ENCODE data around the gene KDM2B. TPM values are rescaled to one million over a fixed set of nuclear protein-coding genes. Genes with fewer than 3 reads are reported as not detected.

Gene KDM2B
- total and polyA plus RNA-seq, 2 of the 8 experiments (the other 6 are each of a cell fraction or from before 2014, with no cell fraction given), result 111 to 162 TPM

GRCh38 chr12:121562488-121562887 is 18.3 kb downstream of the KDM2B start:
- Histone ChIP-seq H2BK15ac (ENCODE audit: low read length) (no peak overlapping the region), H3K4me1 (replicated peaks in 1 of 4; ENCODE audit: control insufficient read depth in 3 of 4, insufficient read depth in 4 of 4, low read length in 3 of 4) (peaks cover 0 to 5% (median 2%) of the 10 kb centered on the region in 4 experiments; a peak in 2 of 7 replicates), H3K4me2 (ENCODE audit: insufficient read depth in 1 of 2, low read depth in 2 of 2, low read length in 2 of 2) (no peak overlapping the region), H3K23me2 (ENCODE audit: low read depth, low read length) (no peaks in the 10 kb centered on the region), H3K79me1 (ENCODE audit: low read depth, low read length) (peaks cover 14% of the 10 kb centered on the region), H2BK12ac (ENCODE audit: low read depth, low read length) (no peak overlapping the region), H3K36me3 (ENCODE audit: control insufficient read depth in 2 of 4, insufficient read depth in 4 of 4, low read length in 3 of 4) (peaks cover 2 to 42% (median 7%) of the 10 kb centered on the region in 4 experiments; a peak in 7 of 8 replicates), H3K27ac (ENCODE audit: low read depth, low read length) (no peak overlapping the region), H4K8ac (ENCODE audit: extremely low read depth, insufficient read depth, low read length) (no peak overlapping the region), H3K79me2 (ENCODE audit: control insufficient read depth in 1 of 2, insufficient read depth in 2 of 2, low read length in 2 of 2) (peaks cover 0 to 71% of the 10 kb centered on the region in 2 experiments; a peak in 2 of 4 replicates), H3K56ac (replicated peaks; ENCODE audit: insufficient read length, low read depth, low read length) (no peak overlapping the region), H3K18ac (ENCODE audit: extremely low read depth, low read length) (no peak overlapping the region), H3K27me3 (replicated peaks in 1 of 4; ENCODE audit: control insufficient read depth in 3 of 4, extremely low read depth in 1 of 4, insufficient read depth in 3 of 4, low read length in 3 of 4) (no peaks in the 10 kb centered on the region), H2BK20ac (ENCODE audit: low read length) (no peak overlapping the region), H3K14ac (ENCODE audit: insufficient read length) (no peak overlapping the region), H2BK5ac (ENCODE audit: low read depth, low read length) (no peak overlapping the region), H4K5ac (ENCODE audit: insufficient read length, low read depth, low read length) (no peak overlapping the region), H2AK5ac (ENCODE audit: low read depth, low read length) (no peak overlapping the region), H3K4me3 (ENCODE audit: extremely low read depth in 1 of 4, insufficient read depth in 2 of 4, low read depth in 3 of 4, low read length in 4 of 4) (no peak overlapping the region), H3K4ac (replicated peaks; ENCODE audit: insufficient read length, low read depth, low read length) (no peak overlapping the region), H2BK120ac (replicated peaks; ENCODE audit: low read depth, low read length) (no peak overlapping the region), H3K9ac (replicated peaks in 1 of 4; ENCODE audit: extremely low read depth in 1 of 4, low read depth in 3 of 4, low read length in 3 of 4) (no peak overlapping the region), H4K20me1 (replicated peaks in 1 of 2; ENCODE audit: control insufficient read depth in 1 of 2, insufficient read depth in 2 of 2, low read length in 2 of 2) (peaks cover 0 to 7% of the 10 kb centered on the region in 2 experiments), H3K23ac (ENCODE audit: insufficient read length) (no peak overlapping the region), H3K9me3 (ENCODE audit: insufficient read depth in 2 of 2, low read depth in 1 of 2, low read length in 1 of 2) (no peaks in the 10 kb centered on the region), H4K91ac (replicated peaks; ENCODE audit: insufficient read length, low read length) (no peak overlapping the region), H2AFZ (ENCODE audit: low read length) (no peak overlapping the region)
- CTCF ChIA-PET (ENCODE audit: partially characterized antibody), result interaction anchor here (0.5 to 6.4 kb wide), 14 partner anchors 10 to 231 kb away, joined by 3 to 46 read pairs (median 4); partner anchors contain the start of genes KDM2B, MORN3, ORAI1 and RHOF
- WGBS, 2 experiments (ENCODE audit: extremely low coverage in 1 of 2, insufficient coverage in 1 of 2, insufficient read length in 1 of 2, insufficient replicate concordance in 2 of 2, low coverage in 1 of 2, low lambda C conversion rate in 2 of 2, missing lambda C conversion rate in 1 of 2), result 91% methylated on average over 1 of the region's 1 CpG; no CpG with 5 or more reads in 1 of the 2 experiments
- DNase-seq (ENCODE audit: low read depth in 1 of 2, low spot score in 2 of 2) (no peak), FAIRE-seq (no peak)
- POLR2A ChIA-PET (ENCODE audit: partially characterized antibody), result interaction anchor here (0.6 to 40.9 kb wide), 8 partner anchors 9 to 239 kb away, joined by 3 to 793 read pairs (median 3); partner anchors contain the start of gene KDM2B
- no peak for TF ChIP-seq MAFK (IDR thresholded peaks at IDR 0.05; ENCODE audit: low read depth, low read length)
- no peak for TF ChIP-seq CBX8 (IDR thresholded peaks at IDR 0.05; ENCODE audit: borderline replicate concordance, low read depth, low read length)
- no peak for TF ChIP-seq SIN3A (conservative IDR thresholded peaks at IDR 0.05 in 1 of 2, IDR thresholded peaks at IDR 0.05 in 1 of 2; ENCODE audit: low read depth in 1 of 2, low read length in 2 of 2)
- TF ChIP-seq CBX5 (IDR thresholded peaks at IDR 0.05; ENCODE audit: low read depth, low read length), result no peak
- TF ChIP-seq POLR2A (IDR thresholded peaks at IDR 0.05; ENCODE audit: control extremely low read depth in 1 of 2, low read depth in 2 of 2, low read length in 2 of 2), result no peak
- TF ChIP-seq SAP30 (IDR thresholded peaks at IDR 0.05; ENCODE audit: insufficient read depth, insufficient replicate concordance, low read length), result no peak
- no peak for TF ChIP-seq RAD21 (IDR thresholded peaks at IDR 0.05 in 1 of 2, conservative IDR thresholded peaks at IDR 0.05 in 1 of 2; ENCODE audit: low read depth in 2 of 2, low read length in 2 of 2)
- TF ChIP-seq ASH2L (IDR thresholded peaks at IDR 0.05; ENCODE audit: low read length), result no peak
- no peak for TF ChIP-seq RFX5 (IDR thresholded peaks at IDR 0.05; ENCODE audit: borderline replicate concordance, low read depth, low read length)
- no peak for TF ChIP-seq E2F6 (IDR thresholded peaks at IDR 0.05)
- no peak for TF ChIP-seq SP2 (IDR thresholded peaks at IDR 0.05; ENCODE audit: low read length)
- TF ChIP-seq GABPA (IDR thresholded peaks at IDR 0.05; ENCODE audit: borderline replicate concordance, insufficient read depth, low read length), result no peak
- no peak for TF ChIP-seq POLR2AphosphoS5 (IDR thresholded peaks at IDR 0.05; ENCODE audit: low read depth, low read length)
